Activated CD4-positive, alpha-beta T cell treated with anti-CD3 and anti-CD28 coated beads for 24 hours (primary cell): ENCODE data around the gene FAM222B.
"Not testable (repeated sequence)": the region's sequence is repeated elsewhere in the genome, so short reads cannot be mapped to it uniquely, and the experiment has no call there.

Source experiments
- DNase-seq, 2 donors: peaks; one replicate each; pipeline ENCODE4 v3.0.0-alpha.2; 2020; ENCODE audit warnings: low read depth in 2 of 2

Gene FAM222B

DNA sequence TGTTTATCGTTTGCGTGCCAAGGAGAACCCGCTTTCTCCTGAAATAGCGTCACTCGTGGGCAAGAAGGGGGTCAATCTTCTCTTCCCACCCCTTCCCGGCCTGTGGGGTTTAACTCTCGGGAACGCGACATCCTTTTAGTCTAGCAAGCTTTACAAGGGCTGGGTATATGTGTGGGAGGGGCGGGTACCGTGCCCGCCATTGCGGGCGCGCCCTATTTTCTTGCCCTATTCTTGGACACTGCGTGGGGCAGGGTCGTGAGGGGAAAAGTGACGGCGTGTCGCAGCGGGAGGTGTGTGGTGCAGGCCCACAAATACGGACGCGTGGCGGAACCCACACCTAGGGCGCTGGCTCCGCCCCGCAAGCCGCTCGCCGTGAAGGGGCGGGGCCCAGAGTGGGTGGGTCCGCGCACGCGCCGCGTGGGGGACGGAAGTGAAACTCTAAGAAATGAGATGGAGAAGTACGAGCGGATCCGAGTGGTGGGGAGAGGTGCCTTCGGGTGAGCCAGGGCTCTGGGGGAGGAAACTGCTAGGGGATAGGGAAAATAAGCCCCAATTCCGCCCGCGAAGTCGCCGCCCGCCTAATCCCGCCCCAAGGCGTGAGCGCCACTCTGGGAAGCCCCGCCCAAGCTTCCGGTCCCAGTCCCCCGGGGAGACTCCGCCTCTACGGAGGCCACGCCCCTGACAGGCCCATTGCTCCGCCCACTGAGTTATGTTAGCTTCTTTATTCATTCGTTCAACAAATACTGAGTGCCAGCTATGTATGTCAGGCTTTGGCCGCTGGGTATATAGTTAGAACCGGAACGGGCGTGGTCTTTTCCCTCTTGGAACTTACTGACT is 114.0 kb downstream of the FAM222B start, which contains the start of gene NEK8:
TSS of gene NEK8 (plus strand) at position 425 of the 837 bp plus-strand sequence. CDS start at position 451, 26 bp downstream.
- peak; percentile 97 for DNase-seq

DNA sequence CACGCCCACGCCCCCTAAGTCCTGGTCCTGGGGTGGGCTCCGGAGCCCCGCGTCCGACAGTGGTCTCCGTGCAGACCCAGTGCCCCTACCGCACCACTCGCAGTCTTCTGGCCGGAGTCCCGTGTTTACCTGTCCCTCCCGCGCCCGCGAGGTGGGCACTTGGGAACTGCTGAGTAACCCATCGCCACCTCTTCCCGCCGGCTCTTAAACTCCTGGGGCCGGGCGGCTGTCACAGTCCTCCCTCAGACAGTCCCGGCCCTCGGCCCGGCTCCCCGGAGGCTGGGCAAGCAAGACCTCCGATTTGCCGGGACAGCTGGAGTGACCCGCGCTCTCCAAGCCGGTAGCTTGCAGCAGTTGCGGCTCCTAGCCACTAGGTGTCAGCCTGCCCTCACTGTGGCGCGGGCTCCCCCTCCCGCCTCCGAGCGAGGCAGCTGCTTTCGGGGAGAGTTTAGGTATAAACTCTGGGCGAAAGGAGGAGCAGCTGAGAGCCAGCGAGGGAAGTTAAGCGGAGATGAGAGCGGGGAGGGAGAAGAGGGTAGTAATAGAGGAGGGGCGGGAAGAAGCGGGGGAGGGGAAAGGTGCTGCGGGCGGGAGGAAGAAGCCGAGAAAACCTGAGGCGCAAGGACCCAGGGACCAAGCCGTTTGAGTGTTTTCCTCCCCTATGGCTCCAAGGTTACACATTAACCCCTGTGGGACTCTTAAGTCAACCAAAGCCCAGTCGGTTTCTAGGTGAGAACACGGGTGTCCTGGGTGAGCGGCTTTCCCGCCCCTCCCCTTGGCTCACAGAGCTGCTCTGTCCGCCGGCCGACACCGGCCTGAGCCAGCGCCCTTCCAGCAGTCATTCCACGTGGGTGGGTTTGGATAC is 115.7 kb downstream of the FAM222B start:
- peak; percentile 90 to 92 for DNase-seq

DNA sequence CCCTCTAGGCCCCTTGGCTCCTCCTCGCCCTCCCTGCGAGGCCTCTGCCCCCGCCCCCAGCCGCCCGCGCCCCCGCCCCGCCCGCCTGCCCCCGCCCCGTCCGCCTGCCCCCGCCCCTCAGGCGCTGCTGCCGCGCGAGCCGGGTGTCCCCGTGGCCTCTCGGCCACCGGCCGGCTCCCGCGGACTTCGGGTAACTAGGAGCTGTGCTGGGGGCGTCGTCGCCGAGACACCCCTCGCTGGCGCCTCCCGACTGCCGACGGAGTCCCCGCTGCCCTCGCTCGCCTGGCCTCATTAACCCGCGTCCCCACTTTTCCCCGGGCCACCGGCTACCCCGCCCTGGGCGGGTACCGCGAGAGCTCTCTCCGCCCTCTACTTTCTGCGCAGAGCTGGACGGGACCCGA is 116.4 kb downstream of the FAM222B start, which contains the start of gene TLCD1:
TSS of gene TLCD1 (minus strand) at position 8 of the 401 bp plus-strand sequence. CDS start 136 bp downstream, outside the sequence.
- peak; percentile 54 to 69 for DNase-seq

DNA sequence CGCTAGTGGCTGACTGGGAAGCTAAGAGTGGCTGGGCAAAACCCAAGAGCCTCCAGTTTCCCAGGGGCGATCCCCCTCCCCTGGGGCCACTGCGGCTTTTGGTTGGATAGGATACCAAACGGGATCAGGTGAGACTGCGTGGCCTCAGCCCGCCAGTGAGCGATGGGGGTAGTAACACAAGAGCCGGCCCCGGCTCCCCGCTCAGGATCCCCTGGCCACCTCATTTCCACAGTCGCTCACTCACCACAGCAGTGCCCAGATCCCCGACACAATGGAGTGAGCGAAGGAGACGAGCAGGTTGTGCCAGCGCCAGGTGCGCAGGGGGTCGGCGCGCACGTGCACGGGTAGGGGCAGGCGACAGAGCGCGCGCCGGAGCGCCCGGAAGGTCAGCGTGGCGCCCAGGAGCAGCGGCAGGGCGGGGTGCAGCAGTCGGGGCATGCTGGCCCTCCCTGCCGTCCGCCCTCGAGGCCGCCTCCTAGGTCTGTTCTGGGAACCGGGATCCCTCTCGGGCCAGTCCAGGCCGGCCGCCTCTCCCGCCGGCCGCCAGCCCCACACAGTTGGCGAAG is 116.8 kb downstream of the FAM222B start:
- DNase-seq = peak; percentile 36 to 56

DNA sequence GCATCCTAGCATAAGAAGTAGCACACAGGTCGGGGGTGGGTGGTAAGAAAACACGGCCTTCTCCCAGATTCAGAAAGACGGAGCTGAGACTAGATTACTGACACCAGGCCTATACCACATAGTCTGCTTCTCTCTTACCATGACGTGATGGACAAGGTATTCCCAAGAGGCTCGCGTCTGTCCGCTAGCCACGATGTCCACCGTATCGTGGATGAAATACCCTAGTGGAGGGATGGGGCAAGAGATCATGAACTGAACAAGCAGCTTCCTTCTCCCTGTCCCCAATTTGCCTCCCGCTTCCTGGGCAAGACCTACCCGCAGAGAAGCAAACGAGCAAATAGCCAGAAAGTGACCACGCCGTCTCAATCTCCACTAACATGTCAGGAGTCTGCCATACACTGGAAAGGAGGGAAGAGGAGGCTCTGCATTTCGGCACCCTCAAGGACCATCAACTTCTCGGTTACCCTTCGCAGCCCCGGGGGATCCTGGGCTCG is 117.4 kb downstream of the FAM222B start:
- DNase-seq = no peak

DNA sequence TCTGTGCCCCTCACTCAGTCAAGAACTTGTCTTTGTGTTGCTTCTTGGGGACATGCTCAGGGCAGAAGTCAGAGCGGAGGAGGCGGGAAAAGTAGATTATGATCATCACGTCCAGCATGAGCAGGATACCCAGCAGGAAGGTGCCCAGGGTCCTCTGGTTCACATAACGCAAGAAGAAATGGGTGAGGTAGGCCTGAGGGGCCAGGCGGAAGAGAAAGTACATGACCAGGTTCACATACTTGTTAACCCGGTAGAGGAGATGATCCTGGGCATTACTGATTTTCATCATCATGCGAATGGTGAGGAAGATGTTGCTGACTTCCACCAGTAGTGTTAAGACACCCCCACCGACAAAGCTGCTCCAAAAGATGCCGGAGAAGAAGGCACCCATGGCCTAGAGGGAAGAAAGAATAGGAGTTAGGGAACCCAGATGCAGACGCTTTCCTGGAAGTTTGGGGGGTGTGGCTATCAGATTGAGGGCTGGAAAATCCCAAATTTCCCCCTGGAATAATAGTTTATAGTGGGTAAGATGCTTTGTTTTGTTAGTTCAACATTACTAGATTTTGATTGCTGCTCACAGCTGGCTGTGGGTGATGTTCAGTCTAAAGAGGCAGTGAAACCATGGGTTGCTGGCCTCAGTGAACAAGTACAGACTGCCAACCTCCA is 118.0 kb downstream of the FAM222B start:
- DNase-seq = peak in 1 of 2 donors; percentile 30

DNA sequence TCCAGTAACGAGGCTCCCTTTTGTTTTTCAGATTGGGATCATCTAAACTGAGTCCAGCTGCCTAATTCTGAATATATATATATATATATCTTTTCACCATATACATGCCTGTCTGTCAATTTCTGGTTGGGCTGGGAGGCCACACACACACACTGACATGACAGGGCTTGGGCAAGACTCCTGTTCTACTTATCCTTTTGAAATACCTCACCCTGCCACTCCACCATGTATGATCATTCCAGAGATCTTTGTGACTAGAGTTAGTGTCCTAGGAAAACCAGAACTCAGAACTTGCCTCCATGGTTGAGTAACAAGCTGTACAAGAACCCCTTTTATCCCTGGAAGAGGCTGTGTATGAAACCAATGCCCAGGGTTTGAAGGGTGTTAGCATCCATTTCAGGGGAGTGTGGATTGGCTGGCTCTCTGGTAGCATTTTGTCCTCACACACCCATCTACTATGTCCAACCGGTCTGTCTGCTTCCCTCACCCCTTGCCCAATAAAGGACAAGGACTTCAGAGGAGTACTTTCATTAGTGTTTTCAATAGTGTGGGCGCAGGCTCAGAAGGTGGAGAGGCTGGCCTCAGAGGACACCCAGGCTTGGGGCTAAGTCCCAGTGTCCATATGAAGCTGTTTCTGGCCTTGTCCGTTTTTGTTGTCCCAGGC is 118.6 kb downstream of the FAM222B start:
- DNase-seq = not testable (repeated sequence)

DNA sequence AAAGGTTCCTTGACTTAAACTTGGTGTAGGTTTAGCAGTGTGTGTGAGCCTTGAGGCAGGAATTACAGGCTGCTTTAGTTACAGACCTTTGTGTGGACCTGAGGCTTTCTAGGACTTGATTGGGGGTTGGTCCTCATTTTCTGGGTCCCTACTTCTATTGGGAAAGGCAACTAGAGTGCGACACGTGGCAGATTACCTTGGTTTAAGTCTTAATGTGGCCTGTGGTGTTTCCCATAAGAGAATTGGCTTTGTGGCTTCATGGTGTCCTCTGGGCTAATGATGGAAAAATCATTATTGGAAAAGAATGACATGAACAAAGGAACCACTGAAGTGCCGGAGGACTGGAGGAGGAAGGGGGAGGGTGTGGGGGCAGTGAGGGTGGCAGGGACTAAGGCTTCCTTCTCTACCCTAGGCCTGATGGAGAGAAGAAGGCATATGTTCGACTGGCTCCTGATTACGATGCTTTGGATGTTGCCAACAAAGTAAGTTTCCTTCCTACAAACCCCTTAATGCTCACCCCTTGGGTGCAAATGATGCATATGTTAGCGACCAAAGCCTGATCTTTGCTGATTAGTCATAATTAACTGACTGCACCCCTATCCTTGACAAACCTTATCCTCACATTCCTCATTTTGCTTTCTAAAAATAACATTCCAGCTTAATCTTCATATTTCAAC is 119.3 kb downstream of the FAM222B start:
- no peak for DNase-seq

DNA sequence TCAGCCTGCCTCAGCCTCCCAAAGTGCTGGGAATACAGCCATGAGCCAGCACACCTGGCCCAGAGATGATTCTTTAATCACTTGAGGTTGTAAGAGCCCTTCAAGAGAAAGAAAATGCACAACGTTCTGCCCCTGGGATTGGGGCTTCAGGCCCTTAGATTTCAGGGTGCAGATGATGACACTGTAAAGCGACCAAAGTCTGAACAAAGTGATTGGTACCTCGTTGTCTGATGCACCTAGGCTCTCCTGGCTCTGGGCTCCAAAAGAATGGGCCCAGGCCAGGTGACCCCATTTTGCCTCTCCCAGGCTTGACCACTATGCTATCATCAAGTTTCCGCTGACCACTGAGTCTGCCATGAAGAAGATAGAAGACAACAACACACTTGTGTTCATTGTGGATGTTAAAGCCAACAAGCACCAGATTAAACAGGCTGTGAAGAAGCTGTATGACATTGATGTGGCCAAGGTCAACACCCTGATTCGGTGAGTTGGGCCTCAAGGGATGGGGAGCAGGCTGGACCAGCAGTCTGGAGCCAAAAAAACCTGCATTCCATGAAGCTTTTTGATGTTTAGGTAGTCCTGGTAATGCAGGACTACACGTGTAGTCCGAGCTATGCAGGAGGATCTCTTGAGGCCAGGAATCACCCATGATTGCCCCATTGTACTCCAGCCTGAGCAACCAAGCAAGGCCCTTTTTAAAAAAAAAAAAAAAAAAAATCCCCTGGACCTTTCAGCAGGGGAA is 120.0 kb downstream of the FAM222B start:
- no peak for DNase-seq

DNA sequence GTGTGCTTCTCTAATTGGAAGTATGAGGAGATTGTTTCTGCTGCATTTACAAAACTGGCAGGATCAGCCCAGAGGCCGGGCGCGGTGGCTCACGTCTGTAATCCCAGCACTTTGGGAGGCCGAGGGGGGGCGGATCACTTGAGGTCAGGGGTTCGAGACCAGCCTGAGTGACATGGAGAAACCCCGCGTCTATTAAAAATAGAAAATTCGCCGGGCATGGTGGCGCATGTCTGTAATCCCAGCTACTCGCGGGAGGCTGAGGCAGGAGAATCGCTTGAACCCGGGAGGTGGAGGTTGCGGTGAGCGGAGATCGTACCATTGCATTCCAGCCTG is 121.6 kb downstream of the FAM222B start:
- not testable (repeated sequence) for DNase-seq

DNA sequence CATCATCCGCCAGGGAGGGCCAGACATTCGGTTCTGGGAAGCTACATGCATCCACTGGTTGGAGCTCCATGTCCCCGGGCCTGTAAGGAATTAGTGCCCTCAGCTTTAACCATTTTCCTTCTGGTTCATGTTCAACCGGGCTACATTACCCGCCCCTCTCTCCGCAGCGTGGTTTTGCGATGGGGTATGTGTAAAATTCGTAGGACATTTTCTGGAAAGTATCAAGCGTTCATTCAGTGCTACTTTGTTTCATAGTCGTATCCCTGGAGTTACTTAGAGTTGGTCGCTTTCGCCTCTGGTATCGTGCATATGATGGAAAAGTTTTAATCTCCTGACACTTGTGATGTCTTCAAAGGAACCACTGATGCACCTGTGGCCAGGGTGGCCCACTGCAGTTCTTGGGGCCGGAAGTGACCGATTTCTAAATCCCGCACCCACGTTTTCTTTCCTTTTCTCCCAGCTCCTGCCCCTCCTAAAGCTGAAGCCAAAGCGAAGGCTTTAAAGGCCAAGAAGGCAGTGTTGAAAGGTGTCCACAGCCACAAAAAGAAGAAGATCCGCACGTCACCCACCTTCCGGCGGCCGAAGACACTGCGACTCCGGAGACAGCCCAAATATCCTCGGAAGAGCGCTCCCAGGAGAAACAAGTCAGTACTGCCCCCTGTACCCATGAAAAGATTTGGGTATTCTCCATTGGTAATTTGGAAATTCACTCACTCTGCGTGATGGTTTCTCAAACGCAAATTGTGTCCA is 122.2 kb downstream of the FAM222B start:
- DNase-seq = no peak

DNA sequence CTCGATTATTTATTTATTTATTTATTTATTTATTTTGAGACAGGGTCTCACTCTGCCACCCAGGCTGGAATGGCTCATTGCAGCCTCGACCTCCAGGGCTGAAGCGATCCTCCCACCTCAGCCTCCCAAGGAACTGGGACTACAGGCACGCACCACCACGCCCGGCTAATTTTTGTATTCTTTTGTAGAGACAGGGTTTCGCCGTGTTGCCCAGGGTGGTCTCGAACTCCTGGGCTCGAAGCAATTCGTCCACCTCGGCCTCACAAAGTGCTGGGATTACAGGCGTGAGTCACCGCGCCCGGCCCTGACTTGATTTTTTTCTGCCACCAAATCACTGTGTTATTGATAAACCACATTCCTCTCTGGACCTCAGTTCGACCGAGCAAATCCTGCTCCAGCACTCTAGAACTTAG is 123.6 kb downstream of the FAM222B start:
- no peak for DNase-seq

DNA sequence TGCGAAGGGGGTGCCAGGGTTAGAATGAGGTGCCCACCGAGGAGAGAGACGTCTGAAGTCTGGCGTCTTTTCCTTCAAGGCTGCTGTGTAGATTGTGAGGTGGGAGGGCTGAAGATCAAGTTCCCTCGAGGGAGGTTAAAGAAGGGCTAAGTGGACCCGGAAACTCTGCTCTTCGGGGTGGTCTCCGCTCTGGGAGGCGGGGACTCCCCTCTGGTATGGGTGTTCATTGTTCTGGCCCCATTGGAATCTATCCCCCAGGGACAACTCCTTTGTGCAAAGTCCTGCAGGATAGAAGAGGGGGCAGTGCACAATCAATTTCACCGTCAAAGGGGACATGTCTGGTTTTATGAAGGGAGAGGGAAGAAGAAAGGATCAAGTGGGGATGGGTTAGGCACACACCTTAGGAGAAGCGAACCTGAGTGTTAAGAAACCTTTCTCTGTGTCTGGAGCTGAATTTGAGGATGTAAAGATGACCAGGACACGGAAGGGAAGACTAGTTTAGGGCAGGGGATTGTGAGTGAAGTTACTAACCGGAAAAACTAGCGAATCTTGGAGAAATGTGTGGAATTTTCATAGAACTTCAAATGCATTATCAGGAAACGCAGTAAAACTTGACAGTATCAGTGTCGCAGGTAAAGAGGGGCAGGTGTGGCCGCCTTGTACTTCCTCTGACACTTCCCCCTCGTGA is 124.1 kb downstream of the FAM222B start:
- no peak for DNase-seq

DNA sequence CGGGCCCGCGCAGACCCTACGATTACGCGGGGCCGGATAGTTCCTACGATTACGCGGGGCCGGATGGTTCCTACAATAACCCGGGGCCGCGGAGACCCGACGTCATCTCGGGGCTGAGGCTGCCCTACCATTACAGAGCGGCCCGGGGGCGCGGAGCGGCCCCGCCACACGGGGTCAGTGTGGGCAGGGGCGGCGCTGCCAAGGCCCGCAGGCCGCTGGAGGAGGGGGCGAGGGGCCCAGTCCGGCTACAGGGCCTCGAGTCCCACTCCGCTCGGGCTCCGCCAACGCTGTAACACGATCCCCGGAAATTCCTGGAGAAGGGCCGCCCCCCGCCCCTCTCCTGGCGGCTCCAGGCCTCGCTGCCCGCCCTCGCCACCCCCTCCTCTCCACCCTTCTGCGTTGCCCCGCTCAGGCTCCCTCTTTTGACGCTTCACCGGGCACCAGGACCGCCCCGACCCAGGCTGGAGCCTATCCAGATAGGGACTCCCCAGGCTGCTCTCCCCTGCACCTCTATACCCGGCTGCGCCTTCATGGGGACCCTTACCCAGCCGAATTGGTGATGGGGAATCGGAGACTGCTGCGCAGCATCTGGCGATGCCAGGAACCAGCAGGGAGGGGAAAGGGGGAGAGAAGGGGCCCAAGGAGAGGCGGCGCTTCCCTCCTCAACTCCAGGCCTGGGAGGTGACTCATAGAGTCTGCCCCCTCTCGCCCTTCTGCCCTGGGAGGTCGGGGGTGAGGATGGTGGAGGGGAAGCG is 124.8 kb downstream of the FAM222B start, which contains the start of gene RAB34:
TSS of gene RAB34 (minus strand) at position 291 of the 755 bp plus-strand sequence. CDS start 602 bp downstream, outside the sequence.
- DNase-seq = no peak

DNA sequence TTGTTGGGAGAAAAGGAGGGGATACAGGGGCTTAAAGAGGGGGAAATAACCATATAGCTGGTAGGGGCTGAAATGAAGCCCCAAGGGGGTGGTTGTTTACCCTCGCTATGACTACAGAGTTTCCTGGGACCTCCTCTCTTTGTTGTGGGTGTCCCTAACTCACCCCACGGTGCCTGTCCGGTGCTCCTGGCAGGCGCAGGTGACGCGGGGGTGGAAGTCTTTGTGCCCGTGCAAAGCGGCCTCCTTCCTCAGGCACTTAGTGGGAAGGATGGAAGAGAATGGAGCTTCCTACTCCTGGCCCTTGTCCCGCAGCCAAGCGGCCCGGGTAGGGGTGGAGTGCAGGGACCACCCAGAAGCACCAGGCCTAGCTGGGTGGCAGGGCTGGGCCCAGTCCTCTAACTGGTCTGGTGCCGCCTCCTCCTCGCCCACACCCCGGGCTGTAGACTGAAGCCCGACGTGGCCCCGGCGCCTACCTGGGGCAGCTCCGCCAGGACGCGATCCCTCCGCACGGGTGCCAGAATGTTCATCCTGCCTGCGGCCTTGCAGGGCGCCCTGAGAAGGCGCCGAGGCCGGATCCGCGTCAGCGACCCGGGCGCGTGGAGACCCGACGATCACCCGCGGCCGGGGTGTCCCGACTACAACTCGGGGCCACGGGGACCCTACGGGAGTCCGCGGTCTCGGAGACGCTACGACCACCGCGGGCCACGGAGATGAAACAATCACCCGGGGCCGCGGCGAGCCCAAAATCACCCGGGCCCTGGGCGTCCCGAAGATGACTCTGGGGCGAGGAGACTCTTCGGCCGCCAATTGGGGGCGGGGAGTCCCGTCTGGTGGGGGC is 125.6 kb downstream of the FAM222B start:
- no peak for DNase-seq

DNA sequence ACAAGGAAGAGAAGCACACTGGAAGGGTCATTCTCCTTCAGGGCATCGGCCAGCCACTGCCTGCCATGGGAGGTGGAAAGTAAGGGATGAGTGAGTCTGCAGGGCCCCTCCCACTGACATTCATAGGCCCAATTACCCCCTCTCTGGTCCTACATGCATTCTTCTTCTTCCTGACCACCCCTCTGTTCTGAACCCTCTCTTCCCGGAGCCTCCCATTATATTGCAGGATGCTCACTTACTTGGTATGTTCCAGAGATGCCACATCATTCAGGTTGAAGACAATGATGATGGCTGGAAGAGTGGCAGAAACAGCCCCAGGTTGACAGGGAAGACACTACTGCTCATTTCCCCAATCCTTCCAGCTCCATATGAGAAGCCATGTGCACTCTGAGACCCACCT is 127.4 kb downstream of the FAM222B start:
- no peak for DNase-seq

DNA sequence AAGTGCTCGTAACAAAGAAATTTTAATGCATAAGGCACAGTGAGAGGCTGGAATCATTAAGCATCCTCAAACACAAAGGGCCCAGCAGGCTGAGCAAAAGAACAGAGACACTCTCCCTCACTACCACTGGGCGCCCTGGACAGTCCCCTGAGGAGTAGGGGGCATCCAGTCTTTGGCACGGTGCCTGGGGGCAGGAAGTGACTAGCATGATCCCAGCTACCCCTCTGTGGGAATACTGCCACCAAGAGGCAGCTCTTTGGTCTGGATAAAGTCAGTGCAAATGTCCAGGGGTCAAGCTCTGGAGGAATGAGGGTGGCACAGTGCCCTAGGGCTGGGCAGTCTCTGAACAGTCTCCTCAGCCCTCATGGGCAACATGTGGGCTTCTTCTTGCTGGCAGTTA is 128.3 kb downstream of the FAM222B start:
- DNase-seq = no peak
